ENCODE measurements around the gene CUEDC1. TPM values are rescaled to one million over a fixed set of nuclear protein-coding genes. Genes with fewer than 3 reads are reported as not detected.

CUEDC1 gene
- total and polyA plus RNA-seq, 9 of the 15 experiments (the other 6 are each of a cell fraction or from before 2014, with no cell fraction given), result 0.20 to 4.1 (median 1.6) TPM; not detected in 1

DNA sequence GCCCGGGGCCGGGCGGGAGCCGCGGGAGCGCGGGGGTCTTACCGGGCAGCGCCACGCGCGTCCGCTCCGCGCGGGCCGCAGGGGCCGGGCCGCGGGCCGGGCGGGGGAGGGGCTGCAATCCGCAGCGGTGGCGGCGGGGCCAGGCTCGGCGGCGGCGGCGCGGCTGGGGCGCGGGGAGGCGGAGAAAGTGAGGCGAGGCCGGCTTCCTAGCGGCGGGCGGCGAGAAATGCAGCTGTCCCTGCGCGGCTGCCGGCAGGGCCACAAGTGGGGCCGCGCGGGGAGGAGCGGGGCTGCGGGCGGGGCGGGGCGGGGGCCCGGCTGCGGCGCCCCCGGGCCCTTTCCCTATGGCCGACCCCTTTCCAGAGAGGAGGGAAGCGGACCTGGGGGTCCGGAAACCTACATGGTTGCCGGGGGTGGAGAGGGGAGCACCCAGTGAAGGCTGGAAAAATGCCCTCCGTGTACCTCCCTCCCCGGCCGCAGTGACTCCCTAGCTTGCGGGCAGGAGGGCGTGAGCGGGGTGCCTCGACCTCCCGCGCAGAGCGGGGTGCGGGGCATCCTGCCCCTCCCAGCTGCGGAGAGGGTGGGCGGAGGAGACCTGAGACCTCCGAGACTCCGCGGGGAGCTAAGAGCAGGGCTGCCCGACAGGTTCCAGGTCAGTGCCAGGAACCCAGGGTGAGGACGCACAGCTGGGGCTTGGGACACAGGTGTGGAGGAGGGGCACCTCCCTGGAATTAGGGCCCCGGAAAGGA, at the start of gene CUEDC1 (continued):
- TF ChIP-seq KDM5B (IDR thresholded peaks at IDR 0.05; ENCODE audit: insufficient replicate concordance, low read depth, low read length), result peak; percentile 34
- TF ChIP-seq NELFE (IDR thresholded peaks at IDR 0.05; ENCODE audit: insufficient read depth, insufficient read length), result no peak

GRCh38 chr17:58004060-58004459, 48.8 kb upstream of the CUEDC1 start:
- Histone ChIP-seq H3K27me3 (ENCODE audit: control insufficient read depth in 2 of 2, insufficient read depth in 2 of 2, low read length in 2 of 2) (no peaks in the 10 kb centered on the region), H3K36me3 (ENCODE audit: control insufficient read depth, insufficient read depth, low read length) (peaks cover 75% of the 10 kb centered on the region), H4K20me1 (replicated peaks; ENCODE audit: control insufficient read depth, insufficient read depth, low read length) (peaks cover 38% of the 10 kb centered on the region), H3K4me3 (peak overlapping the region; percentile 94; the same call in 1 of the 2 replicates), H3K4me2 (ENCODE audit: insufficient read depth, low read length) (peak overlapping the region; percentile 99; the same call in 1 of the 2 replicates), H3K4me1 (replicated peaks in 1 of 2; ENCODE audit: control insufficient read depth in 2 of 2, insufficient read depth in 2 of 2, low read length in 2 of 2) (peaks cover 4 to 24% of the 10 kb centered on the region in 2 experiments; a peak in 3 of 5 replicates), H3K27ac (ENCODE audit: extremely low read depth, low read depth, low read length) (no peak overlapping the region), H3K9me3 (replicated peaks; ENCODE audit: control insufficient read depth, insufficient read depth, low read depth, low read length) (no peaks in the 10 kb centered on the region; the same call in 1 of the 2 replicates), H3K9ac (ENCODE audit: insufficient read depth in 1 of 2, low read depth in 2 of 2, low read length in 2 of 2) (peak overlapping the region in 1 of 2 experiments; percentile 100; a peak in 1 of 4 replicates), H2AFZ (ENCODE audit: low read depth, low read length) (no peak overlapping the region), H3K9me1 (ENCODE audit: control insufficient read depth, insufficient read depth, low read length) (no peaks in the 10 kb centered on the region), H3K79me2 (ENCODE audit: control insufficient read depth, insufficient read depth, low read length) (peaks cover 67% of the 10 kb centered on the region)
- no TSS peak for BruUV-seq (replicated peaks)
- TF ChIP-seq RBFOX2 (IDR thresholded peaks at IDR 0.05; ENCODE audit: low read depth, low read length) (peak; percentile 40; the same call in 1 of the 2 replicates), CEBPG (CRISPR knock-in tag; IDR thresholded peaks at IDR 0.05) (no peak), CEBPG (tag; conservative IDR thresholded peaks at IDR 0.05 in 1 of 2, IDR thresholded peaks at IDR 0.05 in 1 of 2) (peak; percentile 20 to 37; a peak in 1 of 4 replicates), JUN (IDR thresholded peaks at IDR 0.05; ENCODE audit: borderline replicate concordance, low read depth, low read length) (no peak), JUN (CRISPR knock-in tag; IDR thresholded peaks at IDR 0.05; ENCODE audit: borderline replicate concordance) (no peak), KLF1 (tag; IDR thresholded peaks at IDR 0.05) (no peak), CEBPB (tag; IDR thresholded peaks at IDR 0.05) (peak; percentile 57)
- WGBS (ENCODE audit: insufficient coverage, low coverage, missing lambda C conversion rate), result 88% methylated on average over 3 of the region's 3 CpGs
- POLR2A ChIA-PET, result interaction anchor here (1.7 to 4.3 kb wide), 2 partner anchors 8 to 74 kb away, joined by 5 to 82 read pairs; no protein-coding TSS in a partner anchor
- in situ Hi-C loops (cut with MboI) (no loop called here), intact Hi-C loops (cut with micrococcal nuclease) (no loop called here)
- no peak for FAIRE-seq
- CTCF ChIA-PET (ENCODE audit: low intra/inter-chr PET ratio), result no interaction called here
- no peak for DNase-seq (ENCODE audit: extremely low read depth in 1 of 4, low spot score in 3 of 4)
- no peak for ATAC-seq
